Measurements from ENCODE around the gene MGAT5. TPM values are rescaled to one million over a fixed set of nuclear protein-coding genes. Genes with fewer than 3 reads are reported as not detected.

The MGAT5 gene
- total and polyA plus RNA-seq, 4 donors, result 3.6 to 53.7 (median 31.3) TPM

DNA sequence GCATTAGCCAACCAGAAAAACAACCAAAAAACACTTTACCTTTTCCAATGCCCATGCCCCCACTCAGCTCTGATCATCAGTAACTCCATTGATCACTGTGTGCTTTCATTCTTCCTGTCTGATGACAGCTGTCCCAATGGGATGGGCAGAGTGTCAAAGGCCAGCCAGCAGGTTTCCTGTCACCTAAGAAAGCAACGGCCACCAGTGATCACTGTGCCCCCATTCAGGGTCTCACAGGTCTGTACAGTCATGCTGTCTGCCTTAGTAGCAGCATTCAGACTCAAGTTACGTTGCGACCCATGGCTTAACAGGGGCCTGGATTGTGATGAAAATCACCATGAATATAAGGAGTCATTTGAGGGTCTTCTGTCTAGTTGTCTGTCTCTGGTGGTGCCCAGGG, 184.5 kb downstream of the MGAT5 start:
- H3K27me3 ChIP-seq (ENCODE audit: control insufficient read depth in 3 of 3, insufficient read depth in 3 of 3, low read length in 2 of 3), result no peaks in the 10 kb centered on the region
- DNase-seq, result no peak
- H3K27ac ChIP-seq (ENCODE audit: low read depth in 1 of 2, low read length in 1 of 2), result no peak overlapping the region
- 87 to 94% methylated on average over 3 of the region's 3 CpGs for WGBS, 2 donors
- peaks cover 0 to 22% (median 5%) of the 10 kb centered on the region in 4 donors for H3K36me3 ChIP-seq (ENCODE audit: control insufficient read depth in 4 of 4, insufficient read depth in 4 of 4, low read length in 4 of 4)
- TF ChIP-seq, protein P1, sequence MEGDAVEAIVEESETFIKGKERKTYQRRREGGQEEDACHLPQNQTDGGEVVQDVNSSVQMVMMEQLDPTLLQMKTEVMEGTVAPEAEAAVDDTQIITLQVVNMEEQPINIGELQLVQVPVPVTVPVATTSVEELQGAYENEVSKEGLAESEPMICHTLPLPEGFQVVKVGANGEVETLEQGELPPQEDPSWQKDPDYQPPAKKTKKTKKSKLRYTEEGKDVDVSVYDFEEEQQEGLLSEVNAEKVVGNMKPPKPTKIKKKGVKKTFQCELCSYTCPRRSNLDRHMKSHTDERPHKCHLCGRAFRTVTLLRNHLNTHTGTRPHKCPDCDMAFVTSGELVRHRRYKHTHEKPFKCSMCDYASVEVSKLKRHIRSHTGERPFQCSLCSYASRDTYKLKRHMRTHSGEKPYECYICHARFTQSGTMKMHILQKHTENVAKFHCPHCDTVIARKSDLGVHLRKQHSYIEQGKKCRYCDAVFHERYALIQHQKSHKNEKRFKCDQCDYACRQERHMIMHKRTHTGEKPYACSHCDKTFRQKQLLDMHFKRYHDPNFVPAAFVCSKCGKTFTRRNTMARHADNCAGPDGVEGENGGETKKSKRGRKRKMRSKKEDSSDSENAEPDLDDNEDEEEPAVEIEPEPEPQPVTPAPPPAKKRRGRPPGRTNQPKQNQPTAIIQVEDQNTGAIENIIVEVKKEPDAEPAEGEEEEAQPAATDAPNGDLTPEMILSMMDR (IDR thresholded peaks at IDR 0.05; ENCODE audit: control extremely low read depth, extremely low read depth), result no peak
- no peak for ATAC-seq (ENCODE audit: insufficient read depth, low FRiP score)
- H3K9me3 ChIP-seq (ENCODE audit: control insufficient read depth in 4 of 4, insufficient read depth in 3 of 4, low read length in 3 of 4), result no peaks in the 10 kb centered on the region
- no peak overlapping the region for H3K4me3 ChIP-seq
- H3K4me1 ChIP-seq (ENCODE audit: control insufficient read depth in 5 of 5, insufficient read depth in 5 of 5, low read length in 5 of 5), result no peaks in the 10 kb centered on the region
- H3K9ac ChIP-seq (ENCODE audit: insufficient read depth in 1 of 2, low read length in 2 of 2), result no peak overlapping the region

- Histone ChIP-seq H3K36me3 (ENCODE audit: control insufficient read depth in 4 of 4, insufficient read depth in 4 of 4, low read length in 4 of 4) (peaks cover 0 to 26% (median 5%) of the 10 kb centered on the region in 4 donors), H3K9me3 (ENCODE audit: control insufficient read depth in 4 of 4, insufficient read depth in 3 of 4, low read length in 3 of 4) (no peaks in the 10 kb centered on the region), H3K4me3 (no peak overlapping the region), H3K9ac (ENCODE audit: insufficient read depth in 1 of 2, low read length in 2 of 2) (no peak overlapping the region), H3K27ac (ENCODE audit: low read depth in 1 of 2, low read length in 1 of 2) (no peak overlapping the region), H3K4me1 (ENCODE audit: control insufficient read depth in 5 of 5, insufficient read depth in 5 of 5, low read length in 5 of 5) (peaks cover 0 to 2% (median 0%) of the 10 kb centered on the region in 5 donors), H3K27me3 (ENCODE audit: control insufficient read depth in 3 of 3, insufficient read depth in 3 of 3, low read length in 2 of 3) (no peaks in the 10 kb centered on the region)
- TF ChIP-seq, protein P1 (IDR thresholded peaks at IDR 0.05; ENCODE audit: control extremely low read depth, extremely low read depth), result no peak
- WGBS, 2 donors, result 96 to 97% methylated on average over 16 of the region's 16 CpGs
- DNase-seq (no peak), ATAC-seq (ENCODE audit: insufficient read depth, low FRiP score) (no peak)
Observed at GRCh38 chr2:134440336-134440909, 186.6 kb downstream of the MGAT5 start.

- Histone ChIP-seq H3K36me3 (ENCODE audit: control insufficient read depth in 4 of 4, insufficient read depth in 4 of 4, low read length in 4 of 4) (peaks cover 0 to 28% (median 5%) of the 10 kb centered on the region in 4 donors), H3K4me3 (no peak overlapping the region), H3K9me3 (ENCODE audit: control insufficient read depth in 4 of 4, insufficient read depth in 3 of 4, low read length in 3 of 4) (no peaks in the 10 kb centered on the region), H3K9ac (ENCODE audit: insufficient read depth in 1 of 2, low read length in 2 of 2) (no peak overlapping the region), H3K27me3 (ENCODE audit: control insufficient read depth in 3 of 3, insufficient read depth in 3 of 3, low read length in 2 of 3) (no peaks in the 10 kb centered on the region), H3K4me1 (ENCODE audit: control insufficient read depth in 5 of 5, insufficient read depth in 5 of 5, low read length in 5 of 5) (peaks cover 0 to 3% (median 0%) of the 10 kb centered on the region in 5 donors), H3K27ac (ENCODE audit: low read depth in 1 of 2, low read length in 1 of 2) (no peak overlapping the region)
- DNase-seq, result no peak
- TF ChIP-seq, protein P1 (IDR thresholded peaks at IDR 0.05; ENCODE audit: control extremely low read depth, extremely low read depth), result no peak
- 93 to 96% methylated on average over 11 of the region's 11 CpGs for WGBS, 2 donors
- ATAC-seq (ENCODE audit: insufficient read depth, low FRiP score), result no peak
Observed at GRCh38 chr2:134441153-134441863, 187.4 kb downstream of the MGAT5 start.
